Lower leg skin (tissue), 3 donors: ENCODE data around the gene FEZF1.

Experiments used
- CTCF ChIP-seq, 3 donors: fragments of 450-650 bp; IDR thresholded peaks; one replicate each; pipeline ENCODE4 v1.5.1; 2016; ENCODE audit warnings: antibody characterized with exemption in 3 of 3, mild to moderate bottlenecking in 3 of 3, moderate library complexity in 2 of 3
- POLR2A ChIP-seq, 2 donors: fragments of 450-650 bp; IDR thresholded peaks; one replicate each; pipeline ENCODE4 v1.6.1; 2016 to 2017; ENCODE audit warnings: antibody characterized with exemption in 2 of 2, mild to moderate bottlenecking in 1 of 2, moderate library complexity in 1 of 2

- TF ChIP-seq CTCF (IDR thresholded peaks at IDR 0.05) (no peak), POLR2A (IDR thresholded peaks at IDR 0.05) (no peak)
These were observed 49.1 kb downstream of the FEZF1 start for GRCh38 chr7:122255454-122255853.
